Epithelial cell of esophagus (primary cell): ENCODE data around the gene TBC1D22B.
A peak's percentile ranks its signal among the peaks of the same experiment; 100 is the strongest.

Experiments used
- DNase-seq: peaks from one replicate; pipeline ENCODE4 v3.0.0; 2010; ENCODE audit warnings: low read depth
- H3K4me3 ChIP-seq: 2 replicates; pipeline ENCODE4 v1.5.1; 2011; ENCODE audit warnings: mild to moderate bottlenecking, low read length, control low read depth
- CTCF ChIP-seq: IDR thresholded peaks from 2 replicates; pipeline ENCODE4 v1.5.1; 2011; ENCODE audit warnings: low read depth, mild to moderate bottlenecking, low read length, control low read depth, inconsistent platforms; ENCODE audit not compliant: insufficient read depth; ENCODE audit errors: missing control alignments

Gene TBC1D22B

DNA sequence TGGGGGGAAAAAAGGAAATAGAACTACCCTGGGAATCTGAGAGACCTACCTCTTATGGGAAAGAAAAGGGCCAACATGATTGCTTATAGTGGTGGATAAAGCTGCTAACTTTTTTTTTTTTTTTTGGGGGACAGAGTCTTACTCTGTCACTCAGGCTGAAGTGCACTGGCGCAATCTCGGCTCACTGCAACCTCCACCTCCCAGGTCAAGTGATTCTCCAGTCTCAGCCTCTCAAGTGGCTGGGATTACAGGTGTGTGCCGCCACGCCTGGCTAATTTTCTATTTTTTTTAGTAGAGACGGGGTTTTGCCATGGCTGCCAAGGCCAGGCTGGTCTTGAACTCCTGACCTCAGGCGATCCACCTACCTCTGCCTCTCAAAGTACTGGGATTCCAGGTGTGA, 39.5 kb upstream of the TBC1D22B start:
- no peak for TF ChIP-seq CTCF
- H3K4me3 ChIP-seq: no peak overlapping the region
- no peak for DNase-seq

- DNase-seq: no peak
- H3K4me3 ChIP-seq: no peak overlapping the region
- TF ChIP-seq CTCF: no peak
Measured at GRCh38 chr6:37218511-37218910, 39.1 kb upstream of the TBC1D22B start.

- H3K4me3 ChIP-seq: no peak overlapping the region
- no peak for TF ChIP-seq CTCF
- no peak for DNase-seq
Measured at GRCh38 chr6:37221585-37222124, 35.9 kb upstream of the TBC1D22B start.

GRCh38 chr6:37222125-37222967, 35.2 kb upstream of the TBC1D22B start:
- peak overlapping the region; percentile 48 for H3K4me3 ChIP-seq
- peak; percentile 94 for DNase-seq
- TF ChIP-seq CTCF: no peak

GRCh38 chr6:37222992-37223391, 34.6 kb upstream of the TBC1D22B start:
- H3K4me3 ChIP-seq: peak overlapping the region; percentile 48
- TF ChIP-seq CTCF: no peak
- DNase-seq: no peak

DNA sequence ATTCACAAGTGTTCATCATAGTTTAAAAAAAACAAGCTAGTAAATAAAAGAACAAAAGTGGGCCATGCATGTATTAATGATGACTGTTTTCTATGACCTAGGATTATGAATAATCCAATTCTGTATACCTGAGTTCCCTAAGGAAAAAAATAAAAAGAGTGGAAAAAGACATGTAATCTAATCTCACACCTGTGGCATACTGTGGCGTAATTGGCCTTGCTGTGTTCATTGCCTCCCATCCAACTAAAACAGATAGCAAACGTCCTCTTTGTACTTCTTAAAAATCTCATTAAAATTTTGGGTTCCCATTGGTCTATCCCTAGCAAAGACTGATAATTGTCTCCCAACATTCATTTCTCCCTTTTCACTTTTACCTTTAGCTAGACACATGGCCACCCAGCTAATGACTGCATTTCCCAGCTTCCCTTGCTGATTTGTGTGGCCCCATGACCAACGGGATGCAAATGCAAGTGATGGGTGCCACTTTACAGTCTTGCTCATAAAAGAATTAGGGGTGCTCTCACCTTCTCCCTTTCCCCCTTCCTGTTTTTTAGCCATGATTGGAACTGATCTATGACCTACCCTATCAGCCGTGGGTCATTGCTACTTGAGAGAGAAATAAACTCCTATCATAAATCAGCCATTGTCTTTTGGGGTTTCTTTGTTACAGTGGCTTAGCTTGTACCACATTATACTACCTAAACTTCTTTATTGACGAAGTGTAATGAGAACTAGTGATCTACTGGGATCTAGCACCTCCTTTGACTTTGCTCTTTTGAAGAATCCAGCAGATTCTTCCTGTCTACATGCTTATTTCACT, 32.0 kb upstream of the TBC1D22B start:
- TF ChIP-seq CTCF: no peak

More for the DNA sequence above, 32.0 kb upstream of the TBC1D22B start:
- no peak overlapping the region for H3K4me3 ChIP-seq
- no peak for DNase-seq
